Common myeloid progenitor, CD34-positive (primary cell): ENCODE measurements around the gene SCPEP1. TPM values are rescaled to one million over a fixed set of nuclear protein-coding genes. Genes with fewer than 3 reads are reported as not detected.

ENCODE experiments used
- CTCF ChIA-PET: fragments of 350-600 bp; sonication (Branson Sonifier 250); formaldehyde crosslinking; loops from one replicate; lab custom pipeline; 2021; ENCODE audit warnings: antibody characterized with exemption; lab: Charles Lee
- POLR2A ChIA-PET: fragments of 350-600 bp; sonication (Branson Sonifier 250); formaldehyde crosslinking; loops from one replicate; lab custom pipeline; 2021; ENCODE audit warnings: antibody characterized with exemption; lab: Charles Lee
- DNase-seq, 3 donors: peaks; one replicate each; pipeline versions ENCODE4 v3.0.0 to v3.0.0-alpha.2; 2013
- H3K27ac ChIP-seq, 2 experiments: 1 replicate in 1 of 2; 2 replicates in 1 of 2; pipeline ENCODE4 v1.7.0; 2013; ENCODE audit warnings: inconsistent platforms in 2 of 2, low read length in 2 of 2, mild to moderate bottlenecking in 2 of 2, low read depth in 1 of 2, moderate library complexity in 1 of 2; ENCODE audit not compliant: severe bottlenecking in 2 of 2, insufficient read depth in 1 of 2, poor library complexity in 1 of 2
- H3K27me3 ChIP-seq, 5 experiments: replicated peaks in 2 of 5; 1 replicate in 3 of 5; 2 replicates in 2 of 5; pipeline versions ENCODE4 v1.6.1 to v1.7.0; 2013; ENCODE audit warnings: low read length in 4 of 5, mild to moderate bottlenecking in 2 of 5, moderate library complexity in 2 of 5, inconsistent platforms in 1 of 5; ENCODE audit not compliant: insufficient read depth in 5 of 5, control insufficient read depth in 4 of 5
- H3K36me3 ChIP-seq, 4 experiments: 1 replicate in 2 of 4; 2 replicates in 2 of 4; pipeline versions ENCODE4 v1.6.1 to v1.7.0; 2013; ENCODE audit warnings: low read length in 3 of 4, control low read depth in 1 of 4, mild to moderate bottlenecking in 1 of 4; ENCODE audit not compliant: control insufficient read depth in 4 of 4, insufficient read depth in 4 of 4
- H3K4me1 ChIP-seq, 4 experiments: 1 replicate in 3 of 4; 2 replicates in 1 of 4; pipeline versions ENCODE4 v1.6.1 to v1.7.1; 2013; ENCODE audit warnings: low read length in 3 of 4, mild to moderate bottlenecking in 3 of 4, control low read depth in 1 of 4, inconsistent platforms in 1 of 4, moderate library complexity in 1 of 4; ENCODE audit not compliant: control insufficient read depth in 4 of 4, insufficient read depth in 4 of 4; ENCODE audit errors: control extremely low read depth in 1 of 4
- H3K4me3 ChIP-seq, 7 experiments: 1 replicate in 4 of 7; 2 replicates in 3 of 7; pipeline versions ENCODE4 v1.5.1 to v1.7.0; 2013; ENCODE audit warnings: mild to moderate bottlenecking in 7 of 7, low read length in 6 of 7, moderate library complexity in 6 of 7, inconsistent platforms in 2 of 7, low read depth in 2 of 7, control low read depth in 1 of 7; ENCODE audit not compliant: insufficient read depth in 4 of 7, control insufficient read depth in 1 of 7; ENCODE audit errors: extremely low read depth in 1 of 7
- H3K9me3 ChIP-seq, 5 experiments: 1 replicate in 4 of 5; 2 replicates in 1 of 5; pipeline versions ENCODE4 v1.6.1 to v1.7.1; 2013; ENCODE audit warnings: low read length in 4 of 5, mild to moderate bottlenecking in 2 of 5, inconsistent platforms in 1 of 5, low read depth in 1 of 5, moderate library complexity in 1 of 5; ENCODE audit not compliant: control insufficient read depth in 4 of 5, insufficient read depth in 2 of 5; ENCODE audit errors: control extremely low read depth in 1 of 5
- WGBS: methylation state at CpG from one replicate; pipeline ENCODE4 v1.1.5; 2013; ENCODE audit not compliant: insufficient coverage; 5-methylcytosine and 5-hydroxymethylcytosine counted together
- polyA plus RNA-seq: library from polyadenylated mRNA; unstranded; fragments of 120-200 nt; gene quantifications from one replicate; pipeline ENCODE4 v1.2.1, GENCODE V29; 2013

The SCPEP1 gene
- 11.1 TPM for polyA plus RNA-seq

DNA sequence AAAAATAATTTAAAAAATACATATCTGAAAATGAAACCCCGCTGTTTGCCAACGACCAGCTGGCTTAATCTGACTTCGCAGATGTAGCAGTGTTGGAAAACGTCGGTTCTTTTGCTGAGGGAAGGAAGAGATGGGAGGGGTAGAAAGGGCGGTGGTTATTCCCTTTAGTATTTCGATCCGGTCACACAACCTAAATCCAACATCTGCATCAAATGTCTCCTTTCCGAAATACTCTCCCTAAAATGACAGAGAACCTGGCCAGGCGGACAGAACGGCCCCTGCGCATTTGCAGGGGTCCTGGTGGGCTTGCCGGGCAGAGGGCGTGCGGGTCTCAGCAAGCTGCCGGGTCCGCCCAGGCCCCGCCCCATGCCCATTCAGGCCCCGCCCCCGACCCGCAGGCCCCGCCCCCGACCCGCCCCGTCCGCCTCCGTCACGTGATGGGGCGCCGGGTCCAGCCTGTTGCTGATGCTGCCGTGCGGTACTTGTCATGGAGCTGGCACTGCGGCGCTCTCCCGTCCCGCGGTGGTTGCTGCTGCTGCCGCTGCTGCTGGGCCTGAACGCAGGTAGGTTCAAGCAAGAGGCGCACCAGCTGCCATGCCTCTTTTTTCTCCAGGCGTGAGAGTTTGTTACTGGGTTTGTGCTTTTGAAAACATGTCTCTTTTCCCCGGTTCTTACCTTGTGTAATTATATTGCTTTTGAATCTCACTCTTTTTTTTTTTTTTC lies at the start of gene SCPEP1:
TSS of gene SCPEP1 (plus strand) at position 459 of the 723 bp plus-strand sequence. CDS start at position 488, 29 bp downstream.
- H3K27me3 ChIP-seq, result peaks cover 0 to 5% (median 0%) of the 10 kb centered on the region in 5 experiments
- DNase-seq, result peak; percentile 77 to 91 (median 90)
- ChIA-PET POLR2A (interaction anchor here (0.6 to 0.9 kb wide), 5 partner anchors 13 to 1360 kb away, joined by 3 to 7 read pairs (median 4); no protein-coding TSS in a partner anchor), CTCF (interaction anchor here (0.7 kb wide), 2 partner anchors 142 to 510 kb away, joined by 3 to 4 read pairs; no protein-coding TSS in a partner anchor)
- H3K27ac ChIP-seq, result peak within 1 kb of the TSS in 1 of 2 experiments; percentile 53
- 0% methylated on average over 17 of the region's 42 CpGs for WGBS
- H3K4me3 ChIP-seq, result peak within 1 kb of the TSS; percentile 4 to 89 (median 73)
- H3K4me1 ChIP-seq, result peaks cover 17 to 37% (median 18%) of the 10 kb centered on the region in 4 experiments
- H3K9me3 ChIP-seq, result no peaks in the 10 kb centered on the region
- H3K36me3 ChIP-seq, result peaks cover 0 to 5% (median 0%) of the 10 kb centered on the region in 4 experiments

DNA sequence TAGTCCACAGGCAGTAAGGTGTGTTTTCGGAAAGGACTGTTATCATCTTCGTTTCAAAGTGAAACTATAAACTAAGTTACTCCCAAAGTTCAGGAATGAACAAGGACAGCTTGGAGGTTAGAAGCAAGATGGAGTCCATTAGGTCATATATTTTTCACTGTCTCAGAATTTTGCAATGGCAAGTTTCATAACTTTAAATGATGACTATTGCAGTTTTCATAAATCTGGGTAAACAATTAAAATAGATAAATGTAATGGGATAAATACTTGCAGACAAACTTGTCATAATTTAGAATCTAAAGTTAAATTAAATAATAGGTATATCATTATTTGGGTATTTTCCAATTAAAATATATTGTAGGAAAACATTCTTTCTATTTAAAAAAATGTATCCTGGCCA lies 49.3 kb upstream of the SCPEP1 start:
- ChIA-PET POLR2A (no interaction called here), CTCF (no interaction called here)
- Histone ChIP-seq H3K36me3 (peaks cover 0 to 4% (median 1%) of the 10 kb centered on the region in 4 experiments), H3K4me3 (no peak overlapping the region), H3K27ac (no peak overlapping the region), H3K9me3 (peaks cover 0 to 21% (median 4%) of the 10 kb centered on the region in 5 experiments), H3K4me1 (no peaks in the 10 kb centered on the region), H3K27me3 (no peaks in the 10 kb centered on the region)
- WGBS, result 100% methylated on average over 2 of the region's 2 CpGs
- DNase-seq, result no peak

DNA sequence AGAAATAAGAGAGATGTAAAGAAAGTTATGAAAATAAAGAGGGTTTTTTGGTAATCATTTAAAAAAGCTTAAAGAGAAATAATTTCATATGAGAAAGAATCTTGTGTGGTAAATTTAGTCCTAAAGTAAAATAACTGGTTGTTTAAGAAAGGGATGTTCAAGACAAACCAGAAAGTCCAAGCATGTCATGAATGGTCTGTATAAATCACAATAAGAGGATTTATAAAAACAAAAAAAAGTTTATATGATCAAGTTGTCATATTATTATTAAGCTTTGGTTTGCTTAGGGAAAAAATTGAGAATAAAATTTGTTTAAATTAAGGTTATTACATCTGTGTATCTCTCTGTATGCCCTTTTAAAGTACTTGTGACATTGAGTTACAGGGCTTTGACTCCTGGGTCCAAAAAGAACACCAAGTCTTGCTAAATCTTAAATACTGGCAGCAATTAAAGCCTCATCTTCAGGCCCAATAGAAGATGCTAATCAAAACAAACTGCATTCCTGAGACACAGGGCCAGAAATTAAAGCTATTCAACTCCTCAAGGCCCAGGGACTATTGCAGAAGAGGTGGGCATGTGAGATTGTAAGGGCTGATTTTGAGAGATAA lies 48.5 kb upstream of the SCPEP1 start:
- DNase-seq, result peak in 2 of 3 donors; percentile 15 to 19

DNA sequence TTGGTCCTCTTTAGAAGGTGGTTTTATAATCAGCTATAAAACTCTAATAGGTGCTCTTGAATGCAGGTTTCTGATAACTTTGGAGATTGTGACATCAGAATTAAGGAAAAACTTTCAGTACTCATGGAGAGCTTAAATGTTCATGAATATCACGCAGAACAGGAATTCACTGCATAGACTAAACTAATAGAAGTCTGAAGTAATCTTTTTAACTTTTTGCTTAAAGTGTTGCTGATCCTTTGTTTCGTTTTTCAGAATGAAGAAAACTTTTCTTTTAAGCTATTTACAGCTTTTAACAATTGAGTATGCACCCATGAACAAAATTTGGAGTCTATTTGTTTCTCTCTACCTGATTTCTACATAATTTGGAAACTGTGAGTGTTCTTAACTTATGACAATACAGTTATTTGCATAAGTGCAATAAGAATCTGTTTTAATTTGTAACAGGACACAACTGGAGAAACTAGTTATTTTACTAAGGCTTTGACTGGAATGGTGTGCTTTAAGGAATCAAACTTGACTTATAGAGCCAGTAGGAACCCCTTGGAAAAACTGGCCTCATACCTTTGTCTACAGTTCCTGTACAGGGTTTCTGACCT lies 47.1 kb upstream of the SCPEP1 start:
- no peak overlapping the region for H3K27ac ChIP-seq
- H3K36me3 ChIP-seq, result peaks cover 3 to 21% (median 10%) of the 10 kb centered on the region in 4 experiments
- no peak overlapping the region for H3K4me3 ChIP-seq
- no CpG with 5 or more reads among the region's 2 CpGs for WGBS
- no peaks in the 10 kb centered on the region for H3K4me1 ChIP-seq
- H3K9me3 ChIP-seq, result peaks cover 0 to 21% (median 4%) of the 10 kb centered on the region in 5 experiments
- no peaks in the 10 kb centered on the region for H3K27me3 ChIP-seq
- no peak for DNase-seq
- ChIA-PET CTCF (no interaction called here), POLR2A (no interaction called here)

More for the DNA sequence above, 48.5 kb upstream of the SCPEP1 start:
- Histone ChIP-seq H3K9me3 (peaks cover 0 to 21% (median 4%) of the 10 kb centered on the region in 5 experiments), H3K27ac (no peak overlapping the region), H3K4me1 (no peaks in the 10 kb centered on the region), H3K4me3 (no peak overlapping the region), H3K36me3 (peaks cover 3 to 11% (median 5%) of the 10 kb centered on the region in 4 experiments), H3K27me3 (no peaks in the 10 kb centered on the region)
- POLR2A ChIA-PET, result no interaction called here
- CTCF ChIA-PET, result interaction anchor here (0.6 kb wide), 1 partner anchor 10 kb away, joined by 3 read pairs; no protein-coding TSS in a partner anchor

DNA sequence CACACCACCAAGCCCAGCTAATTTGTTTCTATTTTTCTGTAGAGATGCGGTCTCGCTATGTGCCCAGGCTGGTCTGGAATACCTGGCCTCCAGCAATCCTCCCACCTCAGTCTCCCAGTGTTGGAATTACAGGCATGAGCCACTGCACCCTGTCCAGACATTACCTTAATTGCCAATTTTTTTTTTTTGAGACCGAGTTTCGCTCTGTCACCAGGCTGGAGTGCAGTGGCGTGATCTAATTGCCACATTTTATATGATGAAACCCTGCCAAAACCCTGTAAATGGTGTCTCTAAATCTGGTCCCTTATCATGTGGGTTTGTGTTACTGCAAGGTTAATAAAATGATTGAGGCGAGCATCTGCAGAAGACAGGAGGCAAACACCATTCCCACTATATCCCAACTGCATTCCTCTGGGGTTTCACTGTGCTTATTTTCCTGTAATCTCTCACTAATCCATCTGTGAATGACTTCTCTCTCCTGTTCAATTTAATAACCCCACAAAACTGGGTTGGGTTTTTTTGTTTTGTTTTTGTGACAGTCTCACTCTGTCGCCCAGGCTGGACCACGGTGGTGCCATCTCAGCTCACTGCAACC lies 44.7 kb upstream of the SCPEP1 start:
- no peak overlapping the region for H3K27ac ChIP-seq
- DNase-seq, result no peak
- ChIA-PET POLR2A (no interaction called here), CTCF (interaction anchor here (1.5 kb wide), 1 partner anchor 8 kb away, joined by 5 read pairs; no protein-coding TSS in a partner anchor)
- peaks cover 0 to 5% (median 2%) of the 10 kb centered on the region in 4 experiments for H3K4me1 ChIP-seq
- H3K27me3 ChIP-seq, result no peaks in the 10 kb centered on the region
- no peak overlapping the region for H3K4me3 ChIP-seq
- 100% methylated on average over 5 of the region's 8 CpGs for WGBS
- peaks cover 0 to 21% (median 4%) of the 10 kb centered on the region in 5 experiments for H3K9me3 ChIP-seq
- peaks cover 5 to 40% (median 17%) of the 10 kb centered on the region in 4 experiments for H3K36me3 ChIP-seq

DNA sequence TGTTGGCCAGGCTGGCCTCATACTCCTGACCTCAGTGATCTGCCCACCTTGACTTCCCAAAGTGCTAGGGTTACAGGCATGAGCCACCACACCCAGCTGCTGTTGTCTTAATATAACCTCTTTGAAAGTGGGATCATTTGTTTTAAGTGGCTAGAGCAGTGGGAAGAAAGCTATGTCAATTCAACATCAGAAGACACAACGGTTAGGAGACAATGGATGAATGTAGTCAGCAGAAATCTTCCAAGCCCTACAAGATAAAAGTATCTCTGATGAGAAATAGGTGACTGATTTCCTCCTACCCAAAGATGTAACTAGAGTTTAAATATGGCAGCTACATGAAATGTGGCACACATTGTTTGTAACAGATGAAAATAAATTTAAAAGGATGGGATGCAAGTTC lies 44.1 kb upstream of the SCPEP1 start:
- Histone ChIP-seq H3K27me3 (no peaks in the 10 kb centered on the region), H3K9me3 (peaks cover 0 to 18% (median 4%) of the 10 kb centered on the region in 5 experiments), H3K27ac (no peak overlapping the region), H3K4me3 (no peak overlapping the region), H3K4me1 (peaks cover 0 to 7% (median 2%) of the 10 kb centered on the region in 4 experiments), H3K36me3 (peaks cover 5 to 42% (median 17%) of the 10 kb centered on the region in 4 experiments)
- ChIA-PET POLR2A (no interaction called here), CTCF (no interaction called here)
- no peak for DNase-seq
- no CpG with 5 or more reads among the region's 1 CpG for WGBS
